ENCODE measurements around the gene VPS33B. TPM values are rescaled to one million over a fixed set of nuclear protein-coding genes. Genes with fewer than 3 reads are reported as not detected.

Gene VPS33B
- total and polyA plus RNA-seq, 2 experiments from 2014 or later: 8.8 to 15.2 TPM

Small RNAs within 50 kb of the gene (small RNA-seq; reads per million reads assigned to genes)
- gene RF00019 (ENCODE audit: low replicate concordance): not detected

Other genes with a start within 250 kb of the VPS33B start
- 15.7 and 20.9 TPM in 2 replicates for gene FURIN, start 154.0 kb downstream of the VPS33B start, total RNA-seq (2014; rRNA removed; shearing (Covaris generic))
- gene FURIN, start 154.0 kb downstream of the VPS33B start, polyA plus RNA-seq (2016; fragmentation: Nextera tagmentation; extraction: Ambion mirVana): 6.3 and 7.4 TPM in 2 replicates
- gene FES, start 138.1 kb downstream of the VPS33B start, total RNA-seq (2014; rRNA removed; shearing (Covaris generic)): 14.4 and 18.6 TPM in 2 replicates
- 2.7 and 3.1 TPM in 2 replicates for gene FES, start 138.1 kb downstream of the VPS33B start, polyA plus RNA-seq (2016; fragmentation: Nextera tagmentation; extraction: Ambion mirVana)
- gene MAN2A2, start 119.3 kb downstream of the VPS33B start, total RNA-seq (2014; rRNA removed; shearing (Covaris generic)): 3.5 and 17.1 TPM in 2 replicates
- gene MAN2A2, start 119.3 kb downstream of the VPS33B start, polyA plus RNA-seq (2016; fragmentation: Nextera tagmentation; extraction: Ambion mirVana): 8.0 and 8.2 TPM in 2 replicates
- 9.1 and 19.0 TPM in 2 replicates for gene HDDC3, start 90.0 kb downstream of the VPS33B start, total RNA-seq (2014; rRNA removed; shearing (Covaris generic))
- gene HDDC3, start 90.0 kb downstream of the VPS33B start, polyA plus RNA-seq (2016; fragmentation: Nextera tagmentation; extraction: Ambion mirVana): 16.0 and 17.4 TPM in 2 replicates
- 86.8 and 87.5 TPM in 2 replicates for gene UNC45A, start 87.3 kb downstream of the VPS33B start, total RNA-seq (2014; rRNA removed; shearing (Covaris generic))
- gene UNC45A, start 87.3 kb downstream of the VPS33B start, polyA plus RNA-seq (2016; fragmentation: Nextera tagmentation; extraction: Ambion mirVana): 35.9 and 40.2 TPM in 2 replicates
- gene RCCD1, start 67.7 kb downstream of the VPS33B start, total RNA-seq (2014; rRNA removed; shearing (Covaris generic)): 16.4 and 17.1 TPM in 2 replicates
- 10.8 and 14.3 TPM in 2 replicates for gene RCCD1, start 67.7 kb downstream of the VPS33B start, polyA plus RNA-seq (2016; fragmentation: Nextera tagmentation; extraction: Ambion mirVana)
- 93.1 and 102 TPM in 2 replicates for gene PRC1, start 28.1 kb downstream of the VPS33B start, total RNA-seq (2014; rRNA removed; shearing (Covaris generic))
- gene PRC1, start 28.1 kb downstream of the VPS33B start, polyA plus RNA-seq (2016; fragmentation: Nextera tagmentation; extraction: Ambion mirVana): 148 and 150 TPM in 2 replicates
- gene SV2B, start 77.7 kb upstream of the VPS33B start, total RNA-seq (2014; rRNA removed; shearing (Covaris generic)): 0.16 and 0.76 TPM in 2 replicates
- gene SV2B, start 77.7 kb upstream of the VPS33B start, polyA plus RNA-seq (2016; fragmentation: Nextera tagmentation; extraction: Ambion mirVana): 0.06 and 0.09 TPM in 2 replicates

All from GM23338 (cell line).